Muscle of back (tissue), 11 donors: ENCODE measurements around the gene ATXN7L1. TPM values are rescaled to one million over a fixed set of nuclear protein-coding genes. Genes with fewer than 3 reads are reported as not detected.
"Not testable (repeated sequence)": the region's sequence is repeated elsewhere in the genome, so short reads cannot be mapped to it uniquely, and the experiment has no call there.

ENCODE experiments used
- DNase-seq, 3 donors: peaks; one replicate each; pipeline versions ENCODE4 v3.0.0 to v3.0.0-alpha.2; 2013
- polyA plus RNA-seq, 10 donors: library from polyadenylated mRNA; unstranded; fragments of 120-200 nt; gene quantifications; one replicate each; pipeline ENCODE4 v1.2.1, GENCODE V29; 2013; ENCODE audit not compliant: insufficient read length in 10 of 10

ATXN7L1 gene
- polyA plus RNA-seq, 10 donors: 5.1 to 9.1 (median 6.0) TPM

- no peak for DNase-seq
These were observed 259.0 kb downstream of the ATXN7L1 start for GRCh38 chr7:105617280-105618015.

- no peak for DNase-seq
These were observed 262.0 kb downstream of the ATXN7L1 start for GRCh38 chr7:105614341-105614840.

GRCh38 chr7:105613611-105614330 is 262.6 kb downstream of the ATXN7L1 start:
- no peak for DNase-seq

GRCh38 chr7:105612806-105613205 is 263.6 kb downstream of the ATXN7L1 start:
- DNase-seq: no peak

DNA sequence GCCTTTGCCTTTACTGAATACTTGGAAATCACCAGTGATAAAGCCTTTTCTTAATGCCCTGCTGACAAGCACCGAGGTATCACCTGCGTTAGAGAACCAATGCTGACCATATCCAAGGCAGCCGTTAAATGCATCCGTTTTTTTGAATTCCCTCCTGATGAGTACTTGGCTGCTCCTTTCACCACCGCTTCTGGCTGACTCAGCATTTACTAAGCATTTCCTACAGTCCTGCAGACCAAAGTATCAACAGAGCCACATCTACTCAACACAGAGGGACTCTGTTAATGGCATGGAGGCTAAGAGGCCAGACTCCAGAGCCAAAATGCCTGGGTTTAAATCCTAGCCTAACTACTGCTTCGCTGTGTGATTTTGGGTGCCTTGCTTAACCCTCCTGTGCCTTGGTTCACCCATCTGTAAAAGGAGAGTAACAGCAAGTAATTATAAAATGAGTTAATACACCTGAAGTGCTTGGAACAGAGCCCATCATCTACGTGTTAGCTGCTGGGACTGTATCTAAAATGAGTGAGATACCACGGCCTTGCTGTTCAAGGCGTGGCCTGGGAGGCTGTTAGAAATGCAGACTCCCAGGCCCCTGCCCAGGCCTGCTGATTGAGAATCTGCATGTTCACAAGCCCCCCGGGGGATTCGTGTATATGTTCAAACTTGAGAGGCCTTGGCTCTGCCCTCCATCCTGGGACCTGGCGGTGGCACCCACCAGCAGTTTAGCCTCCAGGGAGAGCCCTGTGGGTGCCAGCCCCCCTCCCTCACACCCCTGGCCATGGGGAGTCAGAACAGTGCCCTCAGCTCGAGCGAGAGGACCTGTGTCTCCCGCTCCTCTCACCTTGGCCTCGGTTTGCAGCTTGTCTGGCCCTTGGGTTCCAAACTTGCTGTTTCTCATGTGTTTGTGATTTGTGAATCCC is 264.3 kb downstream of the ATXN7L1 start:
- DNase-seq: peak in 1 of 3 donors; percentile 42

- DNase-seq: no peak
These were observed 266.1 kb downstream of the ATXN7L1 start for GRCh38 chr7:105610165-105610930.

DNA sequence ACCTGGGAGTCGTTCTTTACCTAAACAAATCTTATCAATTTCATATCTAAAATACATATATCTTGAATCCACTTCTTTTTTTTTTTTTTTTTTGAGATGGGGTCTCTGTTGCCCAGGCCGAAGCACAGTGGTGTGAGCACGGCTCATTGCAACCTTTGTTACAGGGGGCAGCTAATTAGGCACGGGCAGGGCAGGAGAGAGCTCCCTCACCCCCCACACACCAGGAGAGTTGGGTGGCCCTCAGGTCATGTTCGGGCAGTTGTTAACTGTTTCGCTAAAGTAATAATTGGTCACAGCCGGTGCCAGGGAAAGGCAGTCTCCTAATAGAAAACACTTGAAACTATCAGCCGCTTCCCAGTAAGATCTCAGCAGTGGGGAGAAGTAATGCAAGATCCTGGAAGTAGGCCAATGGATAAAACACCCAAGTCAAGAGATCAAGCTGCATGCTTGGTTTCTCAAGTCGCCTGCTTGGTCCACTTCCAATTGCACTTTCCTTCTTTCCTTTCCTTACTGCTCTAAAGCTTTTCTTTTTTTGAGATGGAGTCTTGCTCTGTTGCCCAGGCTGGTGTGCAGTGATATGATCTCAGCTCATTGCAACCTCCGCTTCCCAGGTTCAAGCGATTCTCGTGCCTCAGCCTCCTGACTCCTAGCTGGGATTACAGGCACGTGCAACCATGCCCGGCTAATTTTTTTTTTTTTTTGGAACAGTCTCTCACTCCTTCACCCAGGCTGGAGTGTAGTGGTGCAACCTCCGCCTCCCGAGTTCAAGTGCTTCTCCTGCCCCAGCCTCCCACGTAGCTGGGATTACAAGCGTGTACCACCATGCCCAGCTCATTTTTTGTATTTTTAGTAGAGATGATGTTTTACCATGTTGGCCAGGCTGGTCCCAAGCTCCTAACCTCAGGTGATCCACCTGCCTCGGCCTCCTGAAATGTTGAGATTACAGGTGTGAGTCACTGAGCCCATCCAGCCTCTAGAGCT is 273.8 kb downstream of the ATXN7L1 start:
- no peak for DNase-seq

DNA sequence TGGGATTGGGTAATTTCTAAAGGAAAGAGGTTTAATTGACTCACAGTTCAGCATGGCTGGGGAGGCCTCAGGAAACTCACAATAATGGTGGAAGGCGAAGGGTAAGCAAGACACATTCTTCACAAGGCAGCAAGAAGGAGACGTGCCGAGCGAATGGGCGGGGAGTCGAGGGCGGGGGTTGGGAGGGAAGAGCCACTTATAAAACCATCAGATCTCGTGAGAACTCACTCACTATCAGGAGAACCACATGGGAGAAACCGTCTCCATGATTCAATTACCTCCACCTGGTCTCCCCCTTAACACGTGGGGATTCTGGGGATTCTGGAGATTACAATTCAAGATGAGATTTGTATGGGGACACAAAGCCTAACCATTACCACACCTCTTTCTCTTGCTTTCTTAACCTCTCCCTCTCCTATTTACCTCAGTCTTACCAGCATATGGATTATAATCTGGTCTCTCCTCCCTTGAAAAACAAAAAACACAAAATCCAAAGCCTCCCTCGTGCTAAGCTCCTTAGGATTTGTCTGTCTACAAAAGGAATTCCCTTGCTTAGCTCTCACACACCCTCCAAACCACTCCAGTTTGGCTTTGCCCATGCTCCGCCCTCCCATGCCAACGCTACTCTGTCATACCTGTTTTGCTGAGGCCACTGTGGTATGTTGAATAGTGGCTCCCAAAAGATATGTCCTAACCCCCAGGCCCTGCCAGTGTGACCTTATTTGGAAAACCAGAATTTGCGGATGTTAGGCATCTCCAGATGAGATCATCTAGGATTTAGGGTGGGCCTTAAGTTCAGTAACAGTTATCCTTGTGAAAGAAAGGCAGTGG is 275.5 kb downstream of the ATXN7L1 start:
- DNase-seq: no peak

- DNase-seq: no peak
These were observed 276.8 kb downstream of the ATXN7L1 start for GRCh38 chr7:105599551-105599950.

- DNase-seq: not testable (repeated sequence)
These were observed 277.3 kb downstream of the ATXN7L1 start for GRCh38 chr7:105599080-105599479.

- DNase-seq: no peak
These were observed 279.5 kb downstream of the ATXN7L1 start for GRCh38 chr7:105596866-105597265.

DNA sequence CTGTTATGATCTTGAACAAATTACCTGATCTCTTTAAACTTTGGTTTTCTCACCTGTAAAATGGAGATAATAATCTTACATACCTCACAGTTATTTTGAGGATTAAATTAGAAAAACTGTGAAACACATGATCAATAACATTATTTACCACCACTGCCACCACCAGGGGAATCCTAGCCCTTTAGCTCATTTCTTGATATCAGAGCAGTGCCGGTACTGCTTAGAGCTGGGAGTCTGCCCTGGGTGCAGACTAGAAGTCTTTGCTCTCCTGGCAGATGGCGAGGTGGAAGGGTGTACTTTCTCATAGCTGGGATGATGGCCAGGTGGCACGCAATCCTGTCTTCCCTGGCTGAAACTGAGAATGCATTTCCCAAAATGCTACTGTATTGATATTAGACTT is 282.4 kb downstream of the ATXN7L1 start:
- DNase-seq: no peak

DNA sequence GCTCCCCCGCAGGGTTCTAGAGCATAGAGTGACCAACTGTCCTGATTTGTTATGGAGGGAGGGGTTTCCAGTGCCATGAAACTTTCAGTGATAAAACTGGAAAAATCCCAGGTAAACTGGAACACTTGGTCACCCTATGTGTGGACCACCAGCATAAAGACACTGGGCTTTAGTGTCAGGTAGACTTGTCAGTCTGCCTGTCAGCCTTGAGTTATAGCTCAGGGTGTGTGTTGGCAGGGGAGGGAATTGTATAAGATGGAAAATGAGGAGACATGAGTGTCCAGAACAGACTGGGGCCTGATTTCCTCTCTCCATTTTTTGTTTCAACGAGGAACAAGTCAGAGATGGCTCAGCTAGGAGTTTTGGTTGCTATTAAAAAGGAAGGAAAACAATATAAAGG is 284.9 kb downstream of the ATXN7L1 start:
- no peak for DNase-seq

DNA sequence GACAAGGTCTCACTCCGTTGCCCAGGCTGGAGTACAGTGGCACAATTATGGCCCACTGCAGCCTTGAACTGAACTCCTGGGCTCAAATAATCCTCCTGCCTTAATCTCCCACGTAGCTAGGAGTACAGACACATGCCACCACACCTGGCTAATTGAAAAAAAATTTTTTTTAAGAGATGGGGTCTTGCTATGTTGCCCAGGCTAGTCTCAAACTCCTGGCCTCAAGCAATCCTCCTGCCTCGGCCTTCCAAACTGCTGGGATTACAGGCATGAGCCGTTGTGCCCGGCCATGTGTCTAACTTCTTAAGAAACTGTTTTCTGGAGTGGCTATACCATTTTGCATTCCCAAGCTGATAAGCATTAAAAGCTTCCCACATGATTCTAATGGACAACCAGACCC is 285.6 kb downstream of the ATXN7L1 start:
- DNase-seq: no peak

- DNase-seq: peak; percentile 47 to 67 (median 47)
These were observed 286.9 kb downstream of the ATXN7L1 start for GRCh38 chr7:105589356-105590077.

GRCh38 chr7:105587909-105588635 is 288.3 kb downstream of the ATXN7L1 start:
- DNase-seq: no peak

DNA sequence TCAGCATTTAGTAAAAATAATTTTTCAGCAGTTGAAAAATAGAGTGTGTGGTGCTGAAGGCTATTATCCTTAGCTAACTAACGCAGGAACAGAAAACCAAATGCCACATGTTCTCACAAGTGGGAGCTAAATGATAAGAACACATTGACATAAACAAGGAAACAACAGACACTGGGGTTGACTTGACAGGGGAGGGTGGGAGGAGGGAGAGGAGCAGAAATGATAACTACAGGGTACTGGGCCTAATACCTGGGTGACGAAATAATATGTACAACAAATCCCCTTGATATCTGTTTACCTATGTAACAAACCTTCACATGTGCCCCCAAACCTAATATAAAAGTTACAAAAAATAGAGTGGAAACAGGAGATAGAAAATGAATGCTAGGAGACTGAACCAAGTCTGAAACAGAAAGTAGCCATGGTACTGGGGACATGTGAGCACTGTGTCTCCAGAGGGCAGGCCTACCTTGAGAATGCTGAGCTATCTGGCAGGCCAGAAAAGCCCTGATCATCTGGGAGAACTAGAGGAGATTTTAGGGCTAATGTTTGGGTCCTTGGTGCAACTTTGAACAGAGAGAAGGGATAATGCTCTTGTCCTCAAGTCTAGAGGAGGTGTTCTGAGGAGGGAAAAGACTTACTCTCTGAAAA is 290.4 kb downstream of the ATXN7L1 start:
- DNase-seq: no peak
